Activated CD4-positive, CD25-positive, alpha-beta regulatory T cell treated with anti-CD3 and anti-CD28 coated beads, Interleukin-2, amount 50 U/mL, for 16 hours (primary cell): ENCODE results near the gene LOX.
"Not testable (repeated sequence)": the region's sequence is repeated elsewhere in the genome, so short reads cannot be mapped to it uniquely, and the experiment has no call there.

Source experiments
- DNase-seq: peaks from one replicate; pipeline ENCODE4 v3.0.0-alpha.2; 2020; ENCODE audit warnings: low read depth, low spot score

The LOX gene

DNA sequence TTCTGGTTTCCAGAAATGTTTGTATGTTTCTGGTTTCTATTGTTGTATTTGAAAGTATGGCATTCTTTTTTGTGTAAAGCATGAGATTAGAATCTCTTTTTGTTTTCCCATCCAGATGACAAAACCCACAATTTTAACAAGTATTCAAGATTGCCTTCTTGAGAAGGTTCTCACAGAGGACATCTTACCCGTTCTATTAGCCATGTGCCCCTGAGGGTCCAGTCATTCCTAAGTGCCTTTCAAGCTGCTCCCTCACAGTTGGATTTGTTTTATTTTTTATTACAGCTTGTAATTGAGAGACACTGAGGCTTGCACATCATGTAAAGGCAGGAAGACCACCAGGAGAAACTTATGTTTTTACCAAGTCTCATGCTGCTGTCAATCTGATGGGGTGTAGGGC, 19.3 kb upstream of the LOX start:
- DNase-seq: no peak

DNA sequence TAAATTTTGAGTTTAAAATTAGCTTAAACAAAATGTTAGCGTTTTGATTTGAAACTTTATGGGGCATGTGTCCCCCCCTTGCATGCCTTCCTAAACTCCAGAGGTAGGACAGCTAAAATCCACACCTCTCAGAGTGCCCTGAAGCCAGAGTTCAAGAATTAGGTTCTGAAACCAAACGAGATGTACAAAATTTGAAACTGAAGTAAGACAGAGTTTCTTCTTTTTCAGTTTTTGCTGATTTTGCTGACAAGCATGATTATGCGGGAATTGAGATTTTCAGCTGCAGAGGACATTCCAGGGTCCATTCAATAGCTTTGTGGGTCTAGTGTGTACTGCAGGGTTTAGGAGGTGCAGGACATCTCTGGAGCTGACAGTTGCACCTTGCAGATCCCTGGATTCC, 17.1 kb upstream of the LOX start:
- DNase-seq: no peak

DNA sequence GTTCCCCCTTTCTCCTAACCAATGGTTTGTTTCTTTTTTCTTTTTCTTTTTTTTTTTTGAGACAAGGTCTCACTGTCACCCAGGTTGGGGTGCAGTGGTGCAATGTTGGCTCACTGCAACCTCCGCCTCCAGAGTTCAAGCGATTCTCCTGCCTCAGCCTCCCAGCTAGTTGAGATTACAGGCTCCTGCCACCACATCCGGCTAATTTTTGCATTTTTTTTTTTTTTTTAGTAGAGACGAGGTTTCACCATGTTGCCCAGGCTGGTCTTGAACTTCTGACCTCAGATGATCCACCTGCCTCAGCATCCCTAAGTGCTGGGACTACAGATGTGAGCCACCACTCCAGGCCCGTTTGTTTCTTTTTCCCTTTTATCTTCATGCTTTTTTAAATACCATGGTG, 16.2 kb upstream of the LOX start:
- DNase-seq: not testable (repeated sequence)

DNA sequence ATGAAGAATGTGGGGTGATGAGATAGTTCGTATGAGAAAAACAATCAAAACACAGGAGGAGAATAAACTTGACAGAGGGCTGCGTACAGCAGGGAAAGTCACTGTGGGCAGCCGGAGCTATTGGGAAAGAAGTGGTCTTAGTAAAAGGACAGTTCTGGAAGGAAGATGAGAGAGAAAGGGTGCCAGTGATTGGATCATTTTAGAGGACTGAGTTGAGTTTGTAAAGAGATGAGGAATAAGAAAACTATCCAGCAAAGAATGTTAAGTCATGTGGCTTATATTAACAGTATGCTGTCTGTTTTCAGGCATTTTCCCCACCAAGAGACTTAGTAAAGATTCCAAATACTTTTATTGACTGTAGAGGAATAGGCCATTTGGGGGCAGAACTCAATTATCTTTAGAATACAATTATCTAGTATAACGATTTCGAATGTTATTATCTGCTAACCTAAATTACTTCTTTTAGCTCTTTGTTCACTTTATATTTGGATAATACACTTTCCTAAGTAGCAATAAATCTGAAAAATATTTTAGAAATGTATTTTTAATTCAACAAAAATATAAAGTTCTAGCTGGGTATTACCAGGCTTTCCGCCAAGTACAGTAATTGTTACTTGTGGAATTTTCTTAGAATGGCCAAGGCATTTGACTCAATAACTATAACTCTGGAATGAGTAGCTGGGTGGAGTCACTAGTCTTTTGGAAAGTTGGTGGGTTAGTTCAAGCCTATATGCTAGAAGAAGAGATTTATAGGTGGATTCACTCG, 15.5 kb upstream of the LOX start:
- DNase-seq: no peak

DNA sequence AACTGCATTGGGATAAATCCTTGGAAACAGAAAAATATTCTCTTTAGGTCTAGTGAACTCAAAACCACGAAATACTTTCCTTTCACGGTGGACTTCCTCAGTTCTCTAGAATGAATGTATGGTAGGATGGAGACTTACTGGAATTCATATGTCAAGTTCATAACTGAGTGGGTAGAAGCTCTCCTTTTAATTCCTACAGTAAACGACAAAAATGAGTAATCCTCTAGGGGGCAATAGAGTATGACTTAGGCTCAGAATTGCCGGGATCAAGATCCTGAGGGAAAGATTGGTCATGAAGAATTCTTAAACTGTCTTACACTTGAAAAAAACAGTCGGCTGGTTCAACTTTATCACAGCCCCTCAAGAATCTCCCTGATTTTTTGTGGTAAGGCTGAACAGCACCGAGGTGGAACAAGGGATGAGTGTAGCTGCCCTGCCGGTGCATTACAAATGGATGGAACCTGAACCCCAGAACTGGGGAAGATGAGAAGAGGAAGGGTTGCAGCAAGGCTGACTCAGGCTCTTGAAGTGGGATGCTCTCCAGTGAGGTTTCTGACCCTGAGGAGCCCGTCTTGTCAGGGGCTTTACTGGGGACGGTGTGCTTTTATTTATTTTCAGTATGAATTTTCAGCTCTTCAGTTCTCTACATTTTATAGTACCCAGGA, 14.0 kb upstream of the LOX start:
- DNase-seq: no peak

DNA sequence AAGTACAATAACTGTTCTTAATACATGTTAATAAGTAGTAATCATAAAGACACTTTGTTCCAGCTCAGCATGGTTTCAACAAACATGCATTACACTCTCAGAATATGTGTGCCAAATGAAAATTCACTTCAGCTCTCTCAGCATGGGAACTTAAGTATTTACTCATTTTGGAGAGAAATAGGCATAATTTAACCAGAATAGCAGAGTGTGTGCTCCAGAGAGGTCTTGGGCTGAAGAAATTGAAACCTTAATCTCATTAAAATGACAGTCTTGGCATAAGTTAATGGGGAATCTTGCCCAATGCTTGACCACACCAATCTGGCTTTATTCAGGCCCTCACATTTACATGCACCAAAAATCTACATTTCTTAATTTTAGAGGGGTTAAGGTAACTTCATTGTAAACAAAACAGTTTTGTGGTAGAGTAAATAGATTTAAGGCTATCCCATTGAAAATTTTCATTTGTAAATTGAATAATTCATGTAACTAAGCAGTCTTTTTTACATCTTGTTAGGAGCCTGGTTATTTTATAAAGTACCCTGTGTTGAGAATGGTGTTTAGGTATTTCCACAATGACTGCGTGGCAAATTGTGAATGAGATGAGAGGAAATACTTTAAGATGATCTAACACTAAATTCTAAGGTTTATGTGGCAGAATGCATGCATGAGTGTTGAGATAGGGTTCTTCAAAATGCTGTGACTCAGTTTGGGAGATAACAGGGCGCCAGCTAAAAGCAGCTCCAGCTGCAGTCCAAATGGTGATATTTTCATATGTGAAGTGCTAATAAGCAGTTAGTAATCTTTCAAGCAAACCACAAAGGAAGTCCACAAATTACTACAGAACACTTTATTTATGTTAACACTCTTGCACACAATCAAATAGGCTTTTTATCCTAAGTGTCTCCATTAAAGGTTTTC, 11.3 kb upstream of the LOX start:
- DNase-seq: no peak

DNA sequence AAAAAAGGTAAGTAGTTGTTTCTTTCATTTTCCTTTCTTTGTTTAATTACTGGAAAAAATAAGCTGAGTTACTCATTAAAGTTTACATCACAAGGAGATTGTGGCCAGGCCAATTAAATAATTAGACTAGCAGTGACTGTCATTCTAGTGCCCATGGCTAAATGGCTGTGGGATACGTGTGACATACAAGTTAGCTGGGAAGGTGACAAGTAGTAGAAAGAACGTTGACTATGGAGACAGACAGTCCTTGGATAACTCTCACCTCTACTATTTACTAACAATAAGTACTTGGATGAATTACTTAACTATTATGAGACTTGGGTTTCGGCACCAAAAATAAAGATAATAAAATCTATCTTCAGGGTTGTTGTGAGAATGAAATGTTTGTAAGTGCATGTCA, 7.0 kb upstream of the LOX start:
- DNase-seq: no peak

DNA sequence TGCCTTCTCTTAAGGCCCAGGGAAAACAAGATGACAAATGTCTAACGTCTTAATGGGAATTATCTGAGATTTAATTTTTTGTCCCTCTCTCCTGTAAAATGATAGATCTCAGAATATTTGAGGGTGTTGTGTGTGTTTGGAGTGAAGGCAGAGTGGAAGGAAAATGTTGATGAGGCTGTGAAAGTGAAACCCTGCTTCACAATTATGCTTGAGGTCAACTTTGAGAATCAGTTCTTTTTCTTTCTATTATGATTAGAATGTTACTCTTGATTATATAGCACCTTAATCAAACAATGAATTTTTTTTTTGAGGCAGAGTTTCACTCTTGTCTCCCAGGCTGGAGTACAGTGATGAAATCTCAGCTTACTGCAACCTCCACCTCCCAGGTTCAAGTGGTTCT, 5.5 kb upstream of the LOX start:
- no peak for DNase-seq

DNA sequence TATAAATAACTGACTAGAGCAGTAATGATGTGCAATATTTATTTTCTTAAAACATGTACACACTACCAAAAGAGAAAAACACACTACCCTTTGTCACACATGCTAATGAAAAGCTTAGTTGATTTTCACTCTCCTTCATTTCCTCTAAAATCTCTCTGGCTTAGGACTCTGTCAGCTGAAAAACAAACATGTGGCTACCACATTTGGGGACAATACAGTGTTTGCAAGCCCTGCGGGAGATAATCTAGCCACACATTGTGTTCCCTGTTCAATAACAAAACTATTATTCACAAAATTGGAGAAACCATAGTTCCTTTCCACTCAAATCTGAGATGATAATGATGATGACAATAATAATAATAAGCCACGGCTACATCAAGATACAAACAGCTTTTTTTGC, 3.5 kb upstream of the LOX start:
- no peak for DNase-seq

DNA sequence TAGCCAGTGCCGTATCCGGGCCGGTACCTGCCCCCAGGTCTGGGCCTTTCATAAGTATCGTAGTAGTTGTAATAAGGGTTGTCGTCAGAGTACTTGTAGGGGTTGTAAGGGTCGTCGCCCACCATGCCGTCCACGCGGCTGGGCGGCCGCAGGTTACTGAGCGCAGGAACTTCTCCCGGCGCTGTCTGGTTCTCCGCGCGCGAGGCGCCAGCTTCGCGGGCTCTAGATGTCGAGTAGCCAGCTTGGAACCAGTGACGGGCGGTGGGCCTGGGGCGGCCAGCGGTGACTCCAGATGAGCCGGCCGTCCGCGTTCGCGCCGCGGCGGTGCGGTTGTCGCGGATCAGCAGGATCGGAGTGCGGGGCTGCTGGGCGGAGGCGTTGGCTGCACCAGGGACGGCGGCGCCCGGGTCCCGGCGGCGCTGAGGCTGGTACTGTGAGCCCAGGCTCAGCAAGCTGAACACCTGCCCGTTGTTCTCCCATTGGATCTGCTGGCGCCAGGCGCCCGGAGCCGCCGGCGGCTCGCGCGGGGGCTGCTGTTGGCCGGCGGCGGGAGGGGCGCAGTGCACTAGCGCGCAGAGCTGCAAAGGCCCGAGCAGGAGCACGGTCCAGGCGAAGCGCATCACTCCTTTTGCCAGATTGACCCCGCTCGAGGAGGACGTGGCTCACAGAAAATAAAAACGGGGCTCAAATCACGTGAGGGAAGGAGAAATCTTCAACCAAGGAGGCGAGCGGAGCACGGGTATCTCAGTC, 518 bp downstream of the LOX start:
- no peak for DNase-seq

DNA sequence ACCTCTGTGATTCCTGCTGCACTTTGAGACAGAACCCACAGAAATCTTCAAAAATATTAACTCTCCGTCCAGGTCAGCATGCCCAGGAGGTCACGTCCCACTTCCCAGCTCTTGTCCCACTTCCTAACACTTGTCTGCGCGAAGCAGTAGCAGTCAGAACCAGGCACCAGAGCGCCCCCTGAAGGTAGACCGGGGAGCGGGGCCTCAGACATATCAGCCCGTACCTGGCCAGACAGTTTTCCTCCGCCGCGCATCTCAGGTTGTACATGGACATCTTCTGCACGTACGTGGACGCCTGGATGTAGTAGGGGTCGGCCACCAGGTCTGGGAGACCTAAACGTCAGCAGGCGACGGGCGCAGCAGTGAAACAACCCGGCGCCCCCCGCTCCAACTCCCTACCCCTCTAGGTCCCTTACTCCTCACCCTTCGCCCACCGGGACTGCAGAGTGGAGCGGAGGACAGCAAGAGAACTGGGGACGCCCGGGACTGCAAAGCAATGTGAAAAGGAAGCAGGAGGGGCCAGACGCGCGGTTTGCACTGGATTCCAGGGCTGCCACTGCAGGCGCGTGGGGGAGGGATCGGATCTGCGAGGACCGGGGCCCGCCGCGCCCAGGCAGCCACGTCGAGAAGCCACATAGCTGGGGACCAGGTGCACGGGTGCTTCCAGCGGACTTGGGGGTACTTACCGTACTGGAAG, 1.2 kb downstream of the LOX start:
- no peak for DNase-seq

DNA sequence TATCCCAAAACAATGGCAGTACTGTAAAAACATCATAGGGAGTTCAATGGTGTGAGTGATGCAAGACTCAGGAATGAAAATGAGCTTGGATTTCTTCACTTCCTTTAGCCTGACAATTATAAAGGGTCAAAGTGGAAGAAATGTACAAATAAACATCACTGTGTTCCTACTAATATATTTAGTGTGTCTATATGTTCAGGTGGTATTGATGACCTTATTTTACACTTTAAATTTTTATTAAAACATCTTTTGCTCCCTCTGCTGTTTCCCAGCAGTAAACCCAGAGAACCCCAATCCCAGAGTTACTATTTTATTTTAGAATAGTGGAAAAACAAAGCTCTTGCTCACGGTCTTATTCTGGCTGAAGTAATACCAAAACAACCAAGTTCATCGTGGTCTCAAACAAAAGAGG, 2.0 kb downstream of the LOX start:
- DNase-seq: no peak

DNA sequence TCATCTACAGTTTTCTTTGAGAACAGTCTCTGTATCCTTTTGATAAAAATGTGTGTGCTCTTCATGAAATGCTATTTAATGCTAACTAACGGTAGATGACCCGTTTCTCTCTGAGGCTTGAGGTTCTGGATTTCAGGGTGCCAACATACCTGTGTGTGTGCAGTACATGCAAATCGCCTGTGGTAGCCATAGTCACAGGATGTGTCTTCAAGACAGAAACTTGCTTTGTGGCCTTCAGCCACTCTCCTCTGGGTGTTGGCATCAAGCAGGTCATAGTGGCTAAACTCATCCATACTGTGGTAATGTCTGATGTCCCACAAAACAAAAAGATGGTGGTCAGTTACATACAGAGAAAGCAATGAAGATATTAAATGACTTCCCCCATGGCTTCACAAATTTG, 4.2 kb downstream of the LOX start:
- DNase-seq: no peak

DNA sequence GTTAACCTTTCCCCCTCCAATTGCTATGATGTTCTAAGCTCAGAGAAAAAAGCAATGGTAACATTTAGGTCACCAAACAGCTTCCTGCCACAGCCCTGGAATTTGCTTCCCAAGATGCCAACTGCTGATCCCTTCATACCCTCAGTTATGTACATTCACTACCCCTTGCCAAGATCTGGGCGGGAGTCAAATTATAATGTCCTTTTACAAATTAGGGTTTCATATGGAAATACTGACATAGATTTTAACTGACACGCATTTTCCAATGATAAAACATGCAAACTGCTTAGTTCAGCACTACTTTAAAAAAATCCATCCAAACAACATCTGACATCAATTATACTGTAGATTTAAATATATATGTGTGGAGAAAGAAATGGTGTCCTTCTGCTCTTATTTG, 5.0 kb downstream of the LOX start:
- DNase-seq: no peak

DNA sequence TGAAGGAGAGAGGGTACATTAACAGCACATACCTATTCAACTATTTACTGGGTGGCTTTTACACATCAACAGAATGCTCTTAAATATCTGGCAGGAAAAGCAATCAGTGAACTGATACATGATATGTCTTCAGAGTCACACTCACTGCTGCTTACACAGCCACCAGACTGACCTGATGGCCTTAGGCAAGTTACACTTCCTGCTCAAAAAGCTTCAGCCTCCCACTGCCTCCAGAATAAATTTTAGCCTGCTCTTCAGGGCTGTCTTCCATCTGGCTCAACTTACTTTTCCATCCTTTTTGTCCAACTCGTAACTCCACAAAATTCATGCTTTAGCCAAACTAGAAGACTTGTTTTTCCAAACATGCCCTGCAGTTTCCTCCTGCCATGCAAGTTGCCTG, 10.7 kb downstream of the LOX start:
- DNase-seq: no peak

DNA sequence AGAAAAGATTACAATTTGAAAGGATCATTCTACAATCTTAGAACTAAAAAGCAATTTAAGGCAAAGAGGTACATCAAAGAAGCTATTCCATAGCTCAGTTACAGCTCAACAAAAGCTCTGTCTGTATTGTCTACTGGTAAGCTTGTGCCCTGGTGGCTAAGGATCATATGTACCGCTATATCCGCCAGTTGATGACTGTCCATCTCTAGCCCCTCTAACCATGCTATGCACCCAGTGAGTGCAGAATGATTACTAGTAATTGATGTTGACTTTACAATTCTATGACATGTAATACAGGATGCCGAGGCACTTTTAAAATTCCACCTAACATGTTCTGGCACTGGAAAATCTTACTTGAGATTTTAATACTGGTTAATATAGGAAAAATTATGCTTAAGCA, 13.1 kb downstream of the LOX start:
- DNase-seq: no peak

DNA sequence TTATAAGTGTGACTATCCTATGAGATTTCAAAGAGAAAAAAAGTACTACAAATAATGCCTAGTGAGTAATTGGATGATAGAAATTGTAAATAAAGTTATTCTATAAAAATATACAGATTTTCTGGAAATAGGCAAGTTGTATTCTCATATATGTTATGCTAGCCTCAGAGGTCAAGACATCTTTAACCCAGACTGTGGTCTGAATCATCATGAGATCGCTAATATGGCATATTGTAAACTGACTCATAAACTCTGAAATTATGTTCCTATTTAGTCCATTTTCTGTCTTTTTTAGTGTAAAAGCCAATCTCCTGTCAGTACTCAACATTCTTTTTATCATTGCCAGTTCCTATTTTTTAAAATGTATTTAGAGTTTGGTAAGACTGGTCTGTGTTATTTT, 14.2 kb downstream of the LOX start:
- DNase-seq: no peak

DNA sequence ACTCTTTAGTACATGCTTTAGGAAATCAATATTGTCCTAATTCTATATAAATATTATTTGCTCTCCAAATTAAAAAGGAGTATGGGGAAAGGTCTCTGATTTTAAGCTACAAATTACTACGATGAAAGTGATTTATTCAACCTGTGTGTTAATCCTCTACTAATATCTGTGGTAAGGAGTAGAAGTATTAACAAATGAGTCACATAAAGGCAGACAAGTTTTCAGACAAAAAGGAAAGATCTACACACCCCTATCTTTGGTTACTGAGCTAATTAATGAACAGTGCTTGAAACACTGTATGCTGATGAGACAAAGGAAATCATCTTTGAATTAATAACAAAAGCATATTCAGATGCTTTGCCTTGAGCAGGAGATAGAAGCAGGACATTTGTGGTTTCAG, 15.9 kb downstream of the LOX start:
- no peak for DNase-seq

DNA sequence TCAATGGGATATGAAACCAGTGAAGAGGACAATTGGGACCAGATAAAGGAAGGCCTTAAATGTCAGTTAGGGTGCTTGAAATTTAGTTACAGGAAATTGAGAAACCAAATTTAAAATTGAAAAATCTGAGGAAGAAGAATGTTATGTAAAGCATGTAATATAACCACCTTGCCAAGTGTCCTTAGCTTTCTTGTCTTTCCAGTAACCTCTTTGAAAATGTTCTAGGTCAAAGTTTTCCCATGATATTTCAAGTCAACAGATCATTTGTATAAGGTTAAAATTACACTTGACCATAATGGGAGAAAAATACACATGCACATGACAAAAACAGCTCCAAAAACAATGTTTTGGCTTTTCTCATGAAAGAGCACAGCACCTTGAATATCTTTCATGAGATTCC, 21.1 kb downstream of the LOX start:
- no peak for DNase-seq

DNA sequence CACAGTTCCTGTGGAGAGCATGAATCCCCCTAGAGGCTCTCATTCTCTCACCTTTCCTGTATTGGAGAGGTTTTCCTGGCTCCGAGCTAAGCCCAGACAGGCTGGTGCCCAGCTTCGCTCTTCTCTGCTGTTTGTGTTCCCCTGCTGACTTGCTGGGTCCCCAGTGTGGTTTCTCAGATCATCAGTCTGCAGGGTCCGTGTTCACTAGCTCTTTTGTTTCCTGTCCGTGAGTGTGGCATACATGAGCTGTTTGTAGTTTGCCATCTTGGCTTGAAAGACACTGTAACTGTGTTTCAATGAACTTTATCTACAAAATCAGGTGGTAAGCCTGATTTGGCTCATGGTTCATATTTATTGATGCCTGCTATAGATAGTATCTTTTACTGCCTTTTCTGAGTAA, 23.8 kb downstream of the LOX start:
- no peak for DNase-seq
